Lung microvascular endothelial cell (primary cell): Measurements from ENCODE around the gene VMAC. TPM values are rescaled to one million over a fixed set of nuclear protein-coding genes. Genes with fewer than 3 reads are reported as not detected.
"Not testable (repeated sequence)": the region's sequence is repeated elsewhere in the genome, so short reads cannot be mapped to it uniquely, and the experiment has no call there.

Experiments
- DNase-seq, 2 donors: peaks; one replicate each; pipeline versions ENCODE4 v3.0.0 to v3.0.0-alpha.2; 2010; ENCODE audit warnings: low read depth in 2 of 2
- total RNA-seq: library from RNA; depleted of rRNA; stranded (reverse); fragments of >200 nt; gene quantifications from 2 replicates; pipeline ENCODE4 v1.2.1, GENCODE V29; 2014

The VMAC gene
- total RNA-seq, 1 donor from 2014 or later: 7.7 TPM

DNA sequence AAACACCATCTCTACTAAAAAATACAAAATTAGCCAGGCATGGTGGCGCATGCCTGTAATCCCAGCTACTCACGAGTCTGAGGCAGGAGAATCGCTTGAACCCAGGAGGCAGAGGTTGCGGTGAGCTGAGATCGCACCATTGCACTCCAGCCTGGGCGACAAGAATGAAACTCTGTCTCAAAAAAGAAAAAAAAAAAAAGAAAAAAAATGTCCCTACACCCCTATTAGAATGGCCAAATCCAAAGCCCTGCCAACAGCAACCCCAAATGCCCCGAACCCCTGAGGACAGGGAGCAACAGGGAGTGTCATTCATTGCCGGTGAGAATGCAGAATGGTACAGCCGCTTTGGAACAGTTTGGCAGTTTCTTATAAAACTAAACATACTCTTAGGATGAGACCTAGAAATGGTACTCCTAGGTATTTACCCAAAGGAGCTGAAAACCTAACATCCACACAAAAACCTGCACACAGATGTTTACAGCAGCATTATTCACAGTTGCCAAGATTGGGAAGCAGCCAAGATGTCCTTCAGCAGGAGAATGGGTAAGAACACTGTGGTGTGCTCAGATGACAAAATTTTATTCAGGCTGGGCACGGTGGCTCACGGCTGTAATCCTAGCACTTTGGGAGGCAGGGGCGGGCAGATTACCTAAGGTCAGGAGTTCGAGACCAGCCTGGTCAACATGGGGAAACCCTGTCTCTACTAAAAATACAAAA is 21.4 kb upstream of the VMAC start:
- not testable (repeated sequence) for DNase-seq

DNA sequence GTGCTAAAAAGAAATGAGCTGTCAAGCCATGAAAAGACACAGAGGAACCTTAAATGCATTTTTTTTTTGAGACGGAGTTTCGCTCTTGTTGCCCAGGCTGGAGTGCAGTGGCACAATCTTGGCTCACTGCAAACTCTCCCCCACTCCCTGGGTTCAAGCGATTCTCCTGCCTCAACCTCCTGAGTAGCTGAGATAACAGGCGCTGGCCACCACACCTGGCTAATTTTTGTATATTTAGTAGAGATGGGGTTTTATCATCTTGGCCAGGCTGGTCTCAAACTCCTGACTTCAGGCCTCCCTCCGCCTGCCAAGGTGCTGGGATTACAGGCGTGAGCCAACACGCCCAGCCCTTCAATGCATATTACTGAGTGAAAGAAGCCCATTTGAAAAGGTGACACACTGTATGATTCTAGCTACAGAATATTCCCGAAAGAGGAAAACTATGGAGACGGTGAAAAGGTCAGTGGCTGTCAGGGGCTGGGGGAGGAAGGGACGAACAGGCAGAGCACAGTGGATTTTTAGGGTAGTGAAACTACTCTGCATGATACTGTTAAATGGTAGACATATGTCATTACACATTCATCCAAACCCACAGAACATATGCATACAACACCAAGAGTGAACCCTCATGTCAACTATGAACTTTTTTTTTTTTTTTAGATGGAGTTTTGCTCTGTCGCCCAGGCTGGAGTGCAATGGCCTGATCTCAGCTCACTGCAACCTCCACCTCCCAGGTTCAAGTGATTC is 20.4 kb upstream of the VMAC start:
- DNase-seq: not testable (repeated sequence)

DNA sequence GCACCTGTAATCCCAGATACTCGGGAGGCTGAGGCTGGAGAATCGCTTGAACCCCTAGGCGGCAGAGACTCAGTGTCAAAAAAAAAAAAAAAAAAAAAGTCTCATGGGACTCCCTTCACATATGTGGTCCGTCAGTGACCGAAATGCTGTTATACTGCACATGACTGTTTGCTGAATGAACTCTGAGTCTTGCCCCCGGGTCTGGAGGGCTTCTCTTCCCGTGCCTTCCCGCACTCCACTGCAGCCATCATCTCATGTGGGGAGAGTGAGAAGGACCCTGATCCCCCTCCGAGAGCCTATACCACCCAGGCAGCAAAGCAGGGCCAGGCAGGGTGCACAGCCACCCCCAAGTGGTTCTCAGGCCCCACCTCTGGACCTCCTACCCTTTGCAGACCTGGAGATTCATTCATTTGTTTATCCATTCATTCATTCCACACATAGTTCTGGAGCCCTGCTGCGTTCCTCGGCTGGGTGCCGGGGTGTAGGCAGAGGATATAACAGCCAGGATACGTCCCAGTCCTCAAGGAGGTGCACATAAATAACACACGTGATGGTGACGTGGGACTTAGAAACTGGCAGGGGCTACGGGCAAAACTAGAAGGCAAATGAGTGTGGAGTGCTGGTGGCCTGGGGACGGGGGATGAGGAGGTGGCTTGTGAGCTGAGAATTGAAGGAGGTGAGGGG is 15.2 kb upstream of the VMAC start:
- no peak for DNase-seq

DNA sequence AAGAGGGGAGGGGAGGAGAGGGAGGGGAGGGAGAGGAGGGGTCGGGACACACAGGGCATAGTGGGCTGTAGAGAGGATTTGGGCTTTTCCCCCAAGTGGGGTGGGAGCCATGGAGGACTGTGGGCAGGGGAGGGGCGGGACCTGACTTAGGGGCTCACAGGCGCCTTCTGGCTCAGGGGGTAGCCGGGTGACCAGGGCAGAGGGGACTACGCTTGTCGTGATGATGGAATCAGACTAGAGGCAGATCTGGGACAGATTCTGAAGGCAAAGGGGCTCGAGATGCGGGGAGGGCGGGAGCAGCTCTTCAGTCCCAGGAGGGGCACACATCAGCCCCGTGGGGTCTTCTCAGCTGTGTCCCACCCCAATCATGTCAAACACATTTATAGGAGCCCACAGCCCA is 14.6 kb upstream of the VMAC start:
- no peak for DNase-seq

DNA sequence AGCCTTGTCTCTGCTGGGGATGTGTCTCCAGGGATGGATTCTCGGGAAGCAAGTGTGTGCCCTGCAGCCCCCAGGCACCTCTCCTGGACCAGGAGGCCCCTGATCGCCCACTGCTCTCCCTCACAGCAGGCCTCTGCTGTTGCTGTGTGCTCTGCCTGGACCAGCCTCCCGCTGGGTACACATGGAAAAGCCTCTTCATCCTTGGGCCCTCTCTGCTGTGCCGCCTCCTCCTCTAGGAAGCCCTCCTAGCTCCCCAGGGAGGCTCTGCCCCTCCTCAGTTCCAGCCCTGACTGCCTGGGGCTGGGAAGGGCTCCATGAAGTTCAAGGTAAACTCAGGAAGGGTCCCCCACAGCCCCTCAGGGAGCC is 13.1 kb upstream of the VMAC start:
- DNase-seq: no peak

DNA sequence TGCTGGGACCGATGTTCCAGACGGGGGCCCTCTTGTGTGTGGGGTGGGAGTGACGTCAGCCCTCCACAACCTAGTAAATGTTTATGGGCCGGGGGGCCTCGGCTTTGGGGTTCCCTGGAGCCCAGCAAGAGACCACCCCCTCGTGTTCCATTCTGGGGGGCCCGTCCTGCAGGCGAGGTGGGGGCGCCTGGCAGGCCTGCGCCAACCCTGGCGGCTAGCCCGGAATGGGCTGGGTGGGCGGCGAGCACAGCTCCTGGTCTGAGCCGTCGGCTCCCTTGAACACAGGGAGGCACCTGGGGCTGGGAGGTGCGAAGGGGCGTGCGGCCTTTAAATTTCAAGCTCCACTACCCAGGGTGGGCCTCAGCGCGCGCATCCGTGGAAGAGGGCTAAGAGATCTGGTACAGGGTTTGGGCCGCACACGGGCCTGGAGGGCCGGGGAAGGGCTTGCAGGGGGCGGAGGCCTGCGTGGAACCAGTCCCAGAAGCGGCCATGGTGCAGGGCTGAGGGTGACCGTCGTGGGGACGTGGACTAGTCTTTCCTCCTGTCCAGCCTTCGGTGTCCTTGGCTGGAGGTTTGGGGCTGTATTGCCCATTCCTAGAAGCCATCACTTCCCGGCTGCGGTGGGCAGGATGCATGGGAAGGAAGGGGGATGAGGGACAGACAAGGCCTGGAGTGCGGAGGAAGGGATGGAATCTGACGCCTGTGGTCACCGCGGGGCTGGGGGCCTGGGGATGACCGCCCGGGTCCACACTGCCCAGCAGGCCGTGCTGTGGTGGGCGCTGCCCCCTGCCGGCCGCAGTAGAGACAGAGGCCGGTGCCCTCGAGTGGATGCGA is 12.5 kb upstream of the VMAC start:
- DNase-seq: peak; percentile 41 to 72

DNA sequence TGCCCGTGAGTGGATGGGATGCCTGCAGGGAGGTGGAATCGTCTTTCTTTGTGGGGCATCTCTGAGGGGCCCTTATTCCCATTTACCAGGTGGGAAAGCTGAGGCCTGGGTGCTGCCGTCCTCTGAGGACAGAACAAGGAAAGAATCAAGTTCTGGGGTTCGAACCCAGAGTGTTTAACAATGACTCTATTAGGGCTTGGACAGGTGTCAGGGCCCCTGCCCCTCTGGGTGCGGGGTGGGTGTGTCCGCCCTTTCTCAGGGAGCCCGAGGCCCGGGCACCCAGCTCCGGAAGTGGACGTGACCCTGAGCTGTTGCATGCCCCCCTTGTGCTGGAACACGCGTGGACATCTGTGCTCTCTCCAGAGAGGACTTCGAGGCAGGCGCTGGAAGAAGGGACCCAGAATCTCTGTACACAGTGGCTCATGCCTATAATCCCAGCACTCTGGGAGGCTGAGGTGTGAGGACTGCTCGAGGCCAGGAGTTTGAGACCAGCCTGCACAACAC is 11.8 kb upstream of the VMAC start:
- DNase-seq: no peak

DNA sequence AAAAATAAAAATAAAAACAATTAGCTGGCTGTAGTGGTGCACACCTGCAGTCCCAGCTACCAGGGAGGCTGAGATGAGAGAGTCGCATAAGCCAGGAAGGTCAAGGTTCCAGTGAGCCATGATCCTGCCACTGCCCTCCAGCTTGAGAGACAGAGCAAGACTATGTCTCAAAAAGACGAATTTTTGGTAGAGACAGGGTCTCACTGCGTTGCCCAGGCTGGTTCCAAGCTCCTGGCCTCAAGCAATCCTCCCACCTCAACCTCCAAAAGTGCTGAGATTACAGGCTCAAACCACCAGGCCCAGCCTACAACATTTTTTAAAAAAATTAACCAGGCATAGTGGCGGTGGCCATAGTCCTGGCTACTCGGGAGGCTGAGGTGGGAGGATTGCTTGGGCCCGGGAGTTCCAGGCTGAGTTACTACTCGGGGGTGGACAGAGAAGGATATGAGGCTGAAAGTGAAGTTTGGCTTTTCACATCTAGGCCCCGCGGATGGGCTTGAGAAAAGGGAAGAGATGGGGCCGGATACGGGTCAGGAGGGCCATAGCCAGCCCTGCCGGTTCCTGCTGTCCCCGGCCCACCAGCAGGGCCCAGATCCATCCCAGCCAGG is 11.3 kb upstream of the VMAC start:
- DNase-seq: no peak

DNA sequence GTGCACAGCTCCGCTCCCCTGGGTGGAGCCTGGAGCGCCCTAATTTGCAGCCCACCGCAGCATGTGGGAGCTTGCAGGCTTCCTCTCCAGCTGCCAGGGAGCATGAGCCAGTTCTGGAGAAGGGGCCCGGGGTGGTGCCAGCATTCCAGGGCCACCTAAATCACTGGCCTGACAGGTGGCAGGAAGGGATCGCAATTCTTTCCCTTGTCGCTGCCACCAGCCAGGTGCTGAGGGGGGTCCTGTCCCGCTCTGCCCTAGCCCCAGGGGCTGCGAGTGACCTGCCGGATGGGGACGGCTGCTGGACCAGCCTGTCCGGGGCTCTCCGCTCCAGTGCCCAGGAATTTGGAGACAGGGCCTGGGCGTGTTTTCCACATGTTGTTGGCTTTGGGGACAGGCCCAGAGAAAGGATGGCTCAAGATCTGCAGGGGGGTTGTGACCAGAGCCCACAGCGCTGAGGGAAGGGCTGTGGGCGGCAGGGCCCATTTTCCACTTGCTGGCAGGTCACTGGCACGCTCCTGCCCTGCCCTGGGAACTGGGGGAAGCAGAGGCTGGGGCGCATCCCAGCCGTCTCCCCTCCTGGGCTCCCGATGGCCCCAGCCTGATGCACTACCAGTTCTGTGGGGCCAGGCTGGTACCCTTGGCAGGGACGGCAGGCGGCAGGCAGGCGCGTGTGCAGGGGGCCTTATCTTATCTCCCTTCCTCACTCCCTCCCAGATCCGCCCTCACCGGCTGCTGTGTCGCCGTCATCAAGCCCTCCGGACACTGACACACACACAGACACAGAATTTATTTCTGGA is 10.6 kb upstream of the VMAC start:
- DNase-seq: peak in 1 of 2 donors; percentile 64

DNA sequence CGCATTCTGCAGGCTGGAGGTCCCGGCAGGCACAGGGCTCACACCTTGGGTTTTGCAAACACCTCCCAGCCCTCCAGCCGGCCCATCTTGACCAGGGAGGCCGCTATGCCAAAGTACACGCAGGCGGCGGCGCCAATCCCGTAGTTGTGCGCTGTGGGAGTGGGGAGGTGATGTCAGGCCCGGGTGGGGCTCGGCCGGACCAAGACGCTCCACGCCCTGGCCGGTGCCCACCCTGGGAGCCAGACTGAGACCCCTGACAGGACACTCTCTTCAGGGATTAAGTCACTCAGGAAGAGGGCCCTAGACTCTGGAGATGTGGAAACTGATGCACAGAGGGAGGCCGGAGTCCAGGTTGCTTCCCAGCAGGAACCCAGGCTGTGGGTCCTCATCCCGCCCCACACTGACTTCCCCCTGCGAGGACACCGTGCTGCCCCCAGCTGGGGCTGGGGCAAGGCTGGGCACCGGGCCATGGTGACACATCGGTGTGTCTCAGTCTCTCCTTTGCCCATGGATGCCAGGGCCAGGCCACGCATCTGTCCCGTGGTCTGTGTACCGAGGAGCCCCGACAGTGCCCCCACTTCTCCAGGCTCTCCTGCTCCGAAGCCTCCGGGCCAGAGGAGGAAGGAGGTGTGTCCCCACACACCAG is 9.8 kb upstream of the VMAC start:
- no peak for DNase-seq

DNA sequence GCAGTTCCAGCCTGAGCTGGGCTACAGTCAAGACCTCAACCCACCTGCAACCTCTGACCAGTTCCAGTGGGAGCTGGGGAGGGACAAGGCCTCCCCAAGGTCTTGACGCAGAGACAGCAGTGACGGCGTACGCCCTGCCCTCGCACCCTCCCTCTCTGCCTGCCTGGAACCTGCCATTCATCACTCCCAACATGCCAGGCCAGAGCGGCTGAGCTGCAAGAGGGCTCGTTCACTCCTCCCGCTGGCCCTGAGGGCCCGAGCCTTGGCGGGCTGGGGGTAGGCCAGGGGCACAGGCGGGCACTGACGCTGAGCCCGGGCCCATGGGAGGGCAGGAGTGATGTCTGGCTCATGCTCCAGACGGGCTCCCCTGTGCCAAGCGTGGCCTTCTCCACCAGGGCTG is 9.3 kb upstream of the VMAC start:
- no peak for DNase-seq

DNA sequence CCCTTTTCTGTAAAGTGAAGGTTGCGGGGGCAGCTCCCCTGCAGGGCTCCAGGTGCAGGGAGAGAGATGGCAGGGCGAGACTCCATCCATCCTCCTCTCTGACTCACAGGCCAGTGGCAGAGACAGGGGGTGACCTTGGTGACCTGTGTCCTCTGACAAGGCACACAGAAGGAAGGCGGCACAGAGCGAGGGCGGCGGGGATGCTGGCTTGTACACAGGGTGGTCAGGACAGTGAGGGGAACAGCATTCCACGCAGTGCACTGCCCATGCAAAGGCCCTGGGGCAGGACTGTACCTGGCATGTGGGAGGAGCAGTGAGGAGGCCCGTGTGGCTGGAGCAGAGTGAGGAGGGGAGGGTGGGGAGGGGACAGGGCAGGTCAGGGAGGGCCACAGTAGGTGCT is 8.8 kb upstream of the VMAC start:
- no peak for DNase-seq

DNA sequence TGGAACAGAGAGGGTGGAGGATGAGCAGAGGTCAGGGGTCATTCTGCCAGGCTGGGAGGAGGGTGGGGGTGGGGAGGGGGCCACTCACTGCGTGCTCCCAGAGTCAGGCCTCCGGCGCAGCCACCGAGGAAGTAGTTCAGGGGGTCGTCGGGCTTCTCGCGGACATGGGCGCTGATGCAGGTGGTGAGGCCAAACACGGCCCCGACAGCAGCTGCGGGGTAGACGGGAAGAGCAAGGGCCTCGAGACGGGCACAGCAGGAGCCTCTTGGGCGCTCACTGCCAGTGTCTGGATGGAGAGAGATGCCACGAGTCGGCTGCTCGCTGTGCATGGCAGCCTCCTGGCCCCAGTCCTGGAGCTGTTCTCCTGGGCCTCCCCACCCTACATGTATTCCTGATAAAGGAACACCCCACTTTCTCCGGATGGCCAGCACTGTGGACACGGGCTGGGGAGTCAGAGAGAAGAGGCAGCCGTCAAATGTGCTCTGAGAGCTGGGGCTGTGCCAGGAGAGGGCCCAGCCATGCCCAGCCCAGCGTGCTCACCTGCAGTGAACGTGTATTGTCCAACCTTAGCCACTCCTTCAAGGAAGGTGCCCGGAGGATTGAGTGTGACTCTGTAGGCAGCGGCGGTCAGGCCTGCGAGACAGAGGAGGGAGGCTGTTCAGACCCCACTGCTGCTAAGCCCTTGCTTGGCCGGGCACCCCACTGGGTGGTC is 8.2 kb upstream of the VMAC start:
- DNase-seq: no peak

DNA sequence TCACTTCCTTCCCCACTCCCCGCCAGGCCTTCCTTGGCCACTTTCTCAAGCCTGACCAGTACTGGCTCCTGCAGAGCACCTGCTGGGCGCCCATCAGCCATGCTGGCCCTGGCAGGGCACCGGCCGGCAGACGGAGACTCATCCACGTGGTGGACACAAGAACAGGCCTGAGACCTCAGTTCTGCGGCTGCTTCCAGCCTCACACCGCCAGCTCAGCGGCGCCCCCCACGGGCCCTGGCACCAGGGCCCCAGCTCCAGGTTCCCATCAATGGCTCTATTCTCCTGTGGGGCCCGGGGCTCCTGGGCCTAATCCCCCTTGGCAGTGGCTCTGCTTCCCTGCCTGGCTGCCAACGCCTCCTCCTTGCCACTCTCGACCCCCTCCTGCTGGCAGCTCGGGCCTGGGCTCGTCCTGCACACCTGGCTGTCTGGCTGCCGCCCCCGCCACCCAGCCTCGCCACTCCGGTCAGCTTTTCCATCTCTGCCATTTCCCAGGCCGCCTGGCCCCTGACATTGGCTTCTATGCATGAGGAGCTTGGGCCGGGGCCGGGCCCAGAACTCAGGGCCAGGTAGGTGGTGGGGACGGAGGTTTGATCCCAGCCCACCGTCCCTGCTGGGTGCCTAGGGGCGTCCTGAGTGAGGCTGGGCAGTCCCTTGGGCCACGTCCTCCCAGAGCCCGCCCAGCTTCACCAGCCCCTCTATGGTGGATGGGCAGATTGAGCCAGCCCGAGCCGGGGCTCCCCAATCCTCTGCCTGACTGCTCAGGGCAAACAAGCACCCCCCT is 7.3 kb upstream of the VMAC start:
- no peak for DNase-seq

DNA sequence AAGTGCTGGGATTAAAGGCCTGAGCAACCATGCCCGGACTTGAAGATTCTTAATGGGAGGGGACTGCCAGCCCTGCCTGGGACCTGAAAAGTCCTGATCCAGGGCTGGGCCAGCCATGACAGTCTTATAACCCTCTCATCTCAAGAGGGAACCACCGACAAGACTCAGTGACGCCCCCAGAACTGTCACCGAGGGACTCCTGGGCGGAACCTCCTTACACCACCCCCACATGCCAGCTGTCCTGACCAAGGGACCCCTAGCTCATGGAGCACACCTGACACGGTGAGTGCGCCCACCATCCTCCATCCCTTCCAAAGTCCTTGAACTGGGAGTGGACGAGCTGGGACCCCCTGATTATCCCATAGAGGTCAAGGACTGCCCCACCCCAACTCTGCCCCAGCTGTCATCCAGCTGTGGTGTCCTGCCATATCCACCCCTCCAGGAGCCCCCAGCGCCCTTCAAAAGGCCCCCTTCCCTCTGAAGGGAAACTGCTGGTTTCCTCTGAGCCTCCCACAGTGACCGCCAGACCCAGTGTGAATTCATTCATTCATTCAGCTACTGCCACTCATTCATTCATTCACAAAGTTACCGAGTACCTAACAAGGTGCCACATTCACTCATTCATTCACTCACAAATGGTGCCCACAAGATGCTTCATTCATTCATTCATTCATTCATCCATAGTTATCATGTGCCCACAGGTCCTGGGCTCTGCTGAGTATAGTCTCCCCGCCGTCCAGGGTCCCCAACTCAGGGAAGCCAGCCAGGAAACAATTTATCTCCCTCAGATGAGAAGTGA is 4.7 kb upstream of the VMAC start:
- no peak for DNase-seq

DNA sequence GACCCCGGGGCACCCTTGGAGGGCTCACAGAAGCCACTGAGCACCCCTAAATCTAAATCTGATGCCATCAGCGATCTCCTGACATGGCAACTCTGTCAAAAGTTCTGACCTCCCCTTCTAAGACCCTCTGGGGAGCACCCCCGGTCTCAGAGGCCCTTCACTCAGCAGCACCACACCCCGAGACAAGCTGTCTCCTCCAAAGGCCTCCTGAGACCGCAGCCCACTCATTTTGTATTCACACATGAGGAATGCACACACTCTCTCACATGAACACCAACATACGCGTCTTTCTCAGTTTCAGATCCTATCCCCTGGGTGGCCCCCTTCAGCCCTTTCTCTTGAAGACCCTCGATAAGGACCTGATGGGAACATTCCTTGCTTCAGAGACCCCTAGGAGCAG is 3.7 kb upstream of the VMAC start:
- no peak for DNase-seq

DNA sequence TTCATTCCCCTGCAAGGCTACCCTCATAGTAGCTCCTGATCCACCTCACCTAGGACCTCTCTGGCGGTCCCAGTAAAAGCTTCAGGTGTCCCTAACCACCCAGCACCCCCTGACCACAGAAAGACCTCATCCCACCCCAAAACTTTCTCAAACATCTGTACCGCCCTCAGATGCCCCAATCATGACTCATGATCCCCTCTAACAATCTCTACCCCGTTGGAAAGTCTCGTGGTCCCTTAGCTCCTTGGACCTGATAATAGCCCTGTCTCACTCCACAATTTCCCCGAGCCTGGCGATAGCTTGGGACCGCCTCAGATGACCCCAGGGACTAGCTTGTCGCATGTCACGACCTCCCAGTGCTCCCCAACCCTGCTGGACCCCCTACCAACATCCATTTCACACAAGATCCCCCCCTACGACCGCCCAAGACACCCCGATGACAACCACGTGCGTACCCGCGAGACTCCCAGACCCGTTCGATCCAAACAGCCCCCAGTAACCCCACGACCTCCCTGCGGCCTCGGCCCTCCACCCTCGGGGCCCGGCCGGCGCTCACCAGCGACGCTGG is 1.5 kb upstream of the VMAC start:
- DNase-seq: peak; percentile 24 to 36
